Measurements from ENCODE around the gene RAB43.
"Not testable (repeated sequence)": the region's sequence is repeated elsewhere in the genome, so short reads cannot be mapped to it uniquely, and the experiment has no call there.

Gene RAB43

GRCh38 chr3:129121016-129121791 lies 400 bp downstream of the RAB43 start:
- DNase-seq, result peak; percentile 49 to 59

GRCh38 chr3:129120254-129121004 lies 1.2 kb downstream of the RAB43 start:
- DNase-seq, result peak; percentile 96 to 98

- no peak for DNase-seq
Measured at GRCh38 chr3:129119365-129120100, 2.1 kb downstream of the RAB43 start.

GRCh38 chr3:129118745-129119144 lies 2.9 kb downstream of the RAB43 start:
- DNase-seq, result no peak

- DNase-seq, result no peak
Measured at GRCh38 chr3:129117134-129117533, 4.5 kb downstream of the RAB43 start.

GRCh38 chr3:129116482-129116946 lies 5.1 kb downstream of the RAB43 start:
- peak; percentile 54 to 57 for DNase-seq

- no peak for DNase-seq
Measured at GRCh38 chr3:129114455-129114854, 7.1 kb downstream of the RAB43 start.

- DNase-seq, result peak; percentile 91 to 92
Measured at GRCh38 chr3:129112308-129113052, 9.1 kb downstream of the RAB43 start.

GRCh38 chr3:129111076-129111780 lies 10.4 kb downstream of the RAB43 start:
- DNase-seq, result not testable (repeated sequence)

GRCh38 chr3:129107793-129108192 lies 13.8 kb downstream of the RAB43 start:
- DNase-seq, result no peak

GRCh38 chr3:129106866-129107565 lies 14.6 kb downstream of the RAB43 start:
- no peak for DNase-seq

GRCh38 chr3:129106320-129106719 lies 15.3 kb downstream of the RAB43 start:
- no peak for DNase-seq

GRCh38 chr3:129105862-129106261 lies 15.7 kb downstream of the RAB43 start:
- DNase-seq, result no peak

GRCh38 chr3:129104498-129105079 lies 17.0 kb downstream of the RAB43 start:
- no peak for DNase-seq

GRCh38 chr3:129104051-129104450 lies 17.6 kb downstream of the RAB43 start:
- no peak for DNase-seq

GRCh38 chr3:129103296-129103695 lies 18.3 kb downstream of the RAB43 start:
- no peak for DNase-seq

GRCh38 chr3:129101370-129102138 lies 20.1 kb downstream of the RAB43 start:
- no peak for DNase-seq

GRCh38 chr3:129100274-129100673 lies 21.3 kb downstream of the RAB43 start:
- DNase-seq, result no peak

- no peak for DNase-seq
Measured at GRCh38 chr3:129095285-129095684, 26.3 kb downstream of the RAB43 start.

- not testable (repeated sequence) for DNase-seq
Measured at GRCh38 chr3:129088312-129088711, 33.3 kb downstream of the RAB43 start.

Data from inflammatory macrophage (primary cell).